ENCODE measurements around the gene GRK7. TPM values are rescaled to one million over a fixed set of nuclear protein-coding genes. Genes with fewer than 3 reads are reported as not detected.
"Not testable (repeated sequence)": the region's sequence is repeated elsewhere in the genome, so short reads cannot be mapped to it uniquely, and the experiment has no call there.

Gene GRK7
- total RNA-seq, 2 donors from 2014 or later: 0.12 TPM; not detected in 1

GRCh38 chr3:141783632-141784031 lies 20.4 kb downstream of the GRK7 start:
- Histone ChIP-seq H3K27me3 (no peaks in the 10 kb centered on the region), H3K9me3 (no peaks in the 10 kb centered on the region), H3K36me3 (no peaks in the 10 kb centered on the region), H3K27ac (no peak overlapping the region), H3K4me3 (no peak overlapping the region), H3K4me1 (no peaks in the 10 kb centered on the region)
- no peak for TF ChIP-seq CTCF (IDR thresholded peaks at IDR 0.05)
- DNase-seq (ENCODE audit: low spot score): no peak

GRCh38 chr3:141784096-141784495 lies 20.9 kb downstream of the GRK7 start:
- Histone ChIP-seq H3K27me3 (no peaks in the 10 kb centered on the region), H3K36me3 (no peaks in the 10 kb centered on the region), H3K4me3 (no peak overlapping the region), H3K4me1 (no peaks in the 10 kb centered on the region), H3K27ac (no peak overlapping the region), H3K9me3 (no peaks in the 10 kb centered on the region)
- no peak for DNase-seq (ENCODE audit: low spot score)
- no peak for TF ChIP-seq CTCF (IDR thresholded peaks at IDR 0.05)

GRCh38 chr3:141784531-141784930 lies 21.3 kb downstream of the GRK7 start:
- Histone ChIP-seq H3K27ac (no peak overlapping the region), H3K4me3 (no peak overlapping the region), H3K9me3 (no peaks in the 10 kb centered on the region), H3K36me3 (no peaks in the 10 kb centered on the region), H3K4me1 (no peaks in the 10 kb centered on the region), H3K27me3 (no peaks in the 10 kb centered on the region)
- TF ChIP-seq CTCF (IDR thresholded peaks at IDR 0.05): no peak
- DNase-seq (ENCODE audit: low spot score): no peak

- Histone ChIP-seq H3K27me3 (no peaks in the 10 kb centered on the region), H3K36me3 (no peaks in the 10 kb centered on the region), H3K4me1 (no peaks in the 10 kb centered on the region), H3K4me3 (no peak overlapping the region), H3K9me3 (no peaks in the 10 kb centered on the region), H3K27ac (no peak overlapping the region)
- no peak for TF ChIP-seq CTCF (IDR thresholded peaks at IDR 0.05)
- DNase-seq (ENCODE audit: low spot score): no peak
Observed at GRCh38 chr3:141788149-141788548, 24.9 kb downstream of the GRK7 start.

GRCh38 chr3:141788750-141789149 lies 25.5 kb downstream of the GRK7 start:
- DNase-seq (ENCODE audit: low spot score); H3K36me3 ChIP-seq; H3K4me1 ChIP-seq; H3K4me3 ChIP-seq; H3K9me3 ChIP-seq; H3K27me3 ChIP-seq; H3K27ac ChIP-seq: not testable (repeated sequence)

GRCh38 chr3:141789281-141789680 lies 26.1 kb downstream of the GRK7 start:
- Histone ChIP-seq H3K36me3 (no peaks in the 10 kb centered on the region), H3K27me3 (no peaks in the 10 kb centered on the region), H3K4me3 (no peak overlapping the region), H3K9me3 (no peaks in the 10 kb centered on the region), H3K27ac (no peak overlapping the region), H3K4me1 (no peaks in the 10 kb centered on the region)
- no peak for TF ChIP-seq CTCF (IDR thresholded peaks at IDR 0.05)
- no peak for DNase-seq (ENCODE audit: low spot score)
